Stimulated activated CD4-positive, alpha-beta T cell treated with anti-CD3 and anti-CD28 coated beads, Interleukin-2, amount 100 ng/mL, for 48 hours (primary cell): ENCODE measurements around the gene C1orf116.

Experiments
- DNase-seq, 2 donors: peaks; one replicate each; pipeline ENCODE4 v3.0.0-alpha.2; 2020

The C1orf116 gene

DNA sequence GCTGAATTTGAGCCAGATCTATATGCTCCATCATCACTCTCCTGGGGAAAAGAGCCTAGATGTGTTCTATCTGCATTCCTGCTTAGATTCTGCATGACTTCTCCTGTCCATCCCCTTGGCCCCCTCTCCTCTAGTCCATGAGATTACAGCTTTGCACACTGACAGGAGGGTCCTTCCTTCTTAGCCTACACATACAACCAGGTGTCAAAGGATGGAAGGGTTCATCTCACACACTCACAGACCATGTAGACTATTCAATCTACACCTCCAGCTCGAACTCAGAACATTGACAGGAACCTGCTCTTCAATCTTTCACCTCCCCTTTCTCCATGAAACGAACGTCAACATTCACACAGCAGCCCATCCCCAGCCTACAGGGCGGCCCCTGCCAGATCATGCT is 13.8 kb downstream of the C1orf116 start:
- no peak for DNase-seq

DNA sequence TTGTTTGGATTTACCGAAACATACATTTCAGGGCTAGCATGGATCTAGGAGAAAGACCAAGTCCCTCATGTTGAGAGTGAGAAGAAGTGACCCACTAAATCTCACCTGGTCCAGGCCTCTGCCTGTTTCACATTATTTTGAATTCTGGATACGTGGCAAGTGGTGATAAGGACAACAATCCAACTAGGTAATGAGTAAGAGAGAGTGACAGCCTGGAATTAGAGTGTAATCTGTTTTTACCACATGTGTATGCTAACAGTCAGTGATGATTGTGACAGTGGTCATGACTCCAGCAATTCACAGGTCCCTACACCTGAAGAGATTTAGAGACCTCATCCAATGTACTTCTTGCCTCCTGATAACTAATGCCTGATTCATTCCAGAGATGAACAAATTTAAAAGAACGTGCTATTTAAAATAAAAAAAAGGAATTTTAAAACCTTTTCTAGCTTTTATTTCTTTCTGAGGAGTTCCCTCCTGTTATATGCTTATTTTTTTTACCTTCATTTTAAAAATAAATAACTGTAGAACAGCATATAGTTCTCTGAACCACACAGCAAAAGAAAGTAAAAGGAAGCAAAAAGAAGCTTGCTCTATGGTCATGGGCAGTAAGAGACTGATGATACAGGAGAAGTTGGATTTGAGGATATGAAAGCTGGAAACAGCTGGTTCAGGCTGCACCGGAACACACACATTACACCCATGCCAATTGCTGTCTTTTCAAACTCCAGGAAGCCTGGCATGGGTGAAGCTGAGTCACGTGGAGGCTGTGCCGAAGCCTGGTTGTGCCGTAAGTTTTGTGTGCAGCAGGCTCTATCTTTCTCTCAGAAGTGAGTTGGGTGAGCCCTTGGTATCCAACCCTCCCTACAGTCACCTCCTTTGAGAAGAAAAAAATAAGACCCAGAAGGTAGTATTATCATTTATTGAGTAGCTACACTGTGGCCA is 14.7 kb downstream of the C1orf116 start:
- DNase-seq, result no peak

- no peak for DNase-seq
Observed at GRCh38 chr1:207015791-207016190, 16.8 kb downstream of the C1orf116 start.

DNA sequence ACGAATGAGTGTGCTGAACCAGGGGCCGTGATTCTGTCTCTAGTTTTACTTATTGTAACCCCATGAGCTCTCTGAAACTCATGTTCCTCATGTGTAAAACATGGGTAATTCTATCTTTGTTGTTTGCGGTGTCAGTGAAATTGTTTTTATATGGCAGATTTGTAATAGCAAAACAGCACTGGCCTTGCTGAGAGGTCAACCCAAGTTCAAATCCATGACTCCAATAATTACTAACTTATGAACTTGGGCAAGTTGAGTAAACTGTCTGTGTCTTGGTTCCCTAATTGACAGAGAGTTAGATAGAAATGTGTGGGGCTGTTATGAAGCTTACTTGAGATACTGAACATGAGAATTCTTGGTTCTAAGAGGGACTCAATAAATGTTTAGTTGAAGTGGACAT is 17.8 kb downstream of the C1orf116 start:
- no peak for DNase-seq

- DNase-seq, result no peak
Observed at GRCh38 chr1:207013321-207014085, 19.1 kb downstream of the C1orf116 start.

- no peak for DNase-seq
Observed at GRCh38 chr1:207010726-207011125, 21.8 kb downstream of the C1orf116 start.

DNA sequence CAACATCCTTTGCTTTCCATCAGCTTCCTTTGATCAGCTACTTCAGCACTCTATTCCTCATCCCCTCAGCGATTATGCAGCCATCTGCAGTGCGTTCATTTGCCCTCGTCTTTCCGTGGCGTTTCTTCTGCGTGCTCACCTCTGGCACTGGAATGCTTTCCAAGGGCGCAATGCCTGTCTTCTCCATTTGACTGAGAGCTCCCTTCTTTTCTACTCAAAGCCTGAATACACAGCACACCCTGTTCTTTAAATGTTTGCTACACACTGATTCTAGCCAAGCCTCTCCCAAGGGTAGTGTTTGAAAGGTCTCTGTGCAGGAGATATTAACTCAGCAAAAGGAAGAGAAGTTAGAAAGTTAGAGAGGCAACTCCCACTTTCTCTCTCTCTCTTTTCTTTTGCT is 22.6 kb downstream of the C1orf116 start:
- DNase-seq, result no peak

DNA sequence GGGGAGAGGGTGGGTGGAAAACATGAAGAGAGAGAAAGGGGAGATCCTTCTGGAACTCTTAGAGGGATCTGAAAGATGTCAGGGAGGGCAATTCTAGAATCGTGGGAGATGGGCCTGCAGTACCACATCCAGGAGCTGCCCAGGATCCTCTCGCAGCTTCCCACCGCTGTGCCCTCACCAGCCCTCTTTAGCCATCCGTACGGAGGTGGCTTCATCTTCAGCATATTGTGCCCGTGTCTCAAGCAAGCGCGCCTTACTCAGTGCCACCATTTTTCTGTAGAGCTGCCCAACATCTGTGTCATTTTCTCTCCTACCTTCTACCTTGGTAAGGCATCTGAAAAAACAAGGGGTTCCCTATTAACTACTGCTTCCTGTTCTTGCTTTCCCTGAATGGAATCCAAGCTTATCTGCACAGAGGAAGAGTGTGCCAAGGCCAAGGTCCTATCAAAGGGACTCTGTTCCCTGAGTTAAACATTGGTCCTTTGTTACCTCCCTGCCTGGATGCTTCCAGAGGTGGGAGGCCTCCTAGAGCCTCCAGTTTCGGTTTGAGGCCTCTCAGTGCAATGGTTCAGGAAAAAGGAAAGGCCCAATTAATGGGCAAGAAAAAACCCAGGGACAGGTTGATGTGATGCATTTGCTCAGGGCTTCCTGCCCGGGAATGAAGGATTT is 23.2 kb downstream of the C1orf116 start:
- DNase-seq, result no peak

DNA sequence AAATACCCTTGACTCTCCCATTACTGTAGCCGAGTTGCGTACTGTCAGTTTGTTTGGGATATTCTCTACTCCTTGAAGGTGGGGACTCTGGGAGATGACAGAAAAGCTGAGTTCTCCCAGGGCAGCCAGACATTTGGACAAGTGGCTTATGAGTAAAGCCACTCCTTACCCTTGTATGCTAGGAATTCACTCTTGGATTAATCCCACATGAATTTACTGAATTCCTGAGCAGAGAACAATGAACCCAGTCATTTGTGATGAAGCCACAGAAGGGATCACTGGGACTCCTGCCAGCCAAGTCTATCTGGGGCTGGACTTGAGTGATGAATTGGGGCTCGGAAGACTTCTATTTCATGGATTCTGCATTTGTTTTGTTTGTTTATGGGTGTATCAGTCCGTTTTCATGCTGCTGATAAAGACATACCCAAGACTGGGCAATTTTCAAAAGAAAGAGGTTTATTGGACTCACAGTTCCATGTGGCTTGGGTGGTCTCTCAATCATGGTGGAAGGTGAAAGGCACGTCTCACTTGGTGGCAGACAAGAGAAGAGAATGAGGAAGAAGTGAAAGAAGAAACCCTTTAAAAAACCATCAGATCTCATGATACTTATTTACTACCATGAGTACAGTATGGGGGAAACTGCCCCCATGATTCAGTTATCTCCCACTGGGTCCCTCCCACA is 25.1 kb downstream of the C1orf116 start:
- DNase-seq, result no peak

GRCh38 chr1:207006914-207007313 is 25.6 kb downstream of the C1orf116 start:
- no peak for DNase-seq

DNA sequence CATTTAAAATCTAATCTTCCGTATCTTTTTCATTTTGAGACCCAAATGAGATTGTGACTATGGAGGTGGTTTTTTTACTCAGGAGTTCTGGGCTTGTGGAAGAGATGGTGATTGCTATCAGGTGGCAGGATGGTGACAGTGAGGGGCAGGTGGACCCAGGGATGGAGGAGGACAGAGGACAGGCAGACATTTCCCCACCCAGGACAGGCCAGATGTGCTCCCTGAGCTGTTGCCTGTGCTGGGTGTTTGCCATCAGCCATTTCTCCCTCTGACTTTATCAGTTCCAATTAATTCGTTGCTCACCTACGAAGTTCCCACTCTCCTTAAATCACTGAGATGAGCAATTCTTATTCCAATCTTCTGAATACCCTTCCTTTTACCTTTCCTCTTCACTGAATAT is 26.5 kb downstream of the C1orf116 start:
- no peak for DNase-seq

DNA sequence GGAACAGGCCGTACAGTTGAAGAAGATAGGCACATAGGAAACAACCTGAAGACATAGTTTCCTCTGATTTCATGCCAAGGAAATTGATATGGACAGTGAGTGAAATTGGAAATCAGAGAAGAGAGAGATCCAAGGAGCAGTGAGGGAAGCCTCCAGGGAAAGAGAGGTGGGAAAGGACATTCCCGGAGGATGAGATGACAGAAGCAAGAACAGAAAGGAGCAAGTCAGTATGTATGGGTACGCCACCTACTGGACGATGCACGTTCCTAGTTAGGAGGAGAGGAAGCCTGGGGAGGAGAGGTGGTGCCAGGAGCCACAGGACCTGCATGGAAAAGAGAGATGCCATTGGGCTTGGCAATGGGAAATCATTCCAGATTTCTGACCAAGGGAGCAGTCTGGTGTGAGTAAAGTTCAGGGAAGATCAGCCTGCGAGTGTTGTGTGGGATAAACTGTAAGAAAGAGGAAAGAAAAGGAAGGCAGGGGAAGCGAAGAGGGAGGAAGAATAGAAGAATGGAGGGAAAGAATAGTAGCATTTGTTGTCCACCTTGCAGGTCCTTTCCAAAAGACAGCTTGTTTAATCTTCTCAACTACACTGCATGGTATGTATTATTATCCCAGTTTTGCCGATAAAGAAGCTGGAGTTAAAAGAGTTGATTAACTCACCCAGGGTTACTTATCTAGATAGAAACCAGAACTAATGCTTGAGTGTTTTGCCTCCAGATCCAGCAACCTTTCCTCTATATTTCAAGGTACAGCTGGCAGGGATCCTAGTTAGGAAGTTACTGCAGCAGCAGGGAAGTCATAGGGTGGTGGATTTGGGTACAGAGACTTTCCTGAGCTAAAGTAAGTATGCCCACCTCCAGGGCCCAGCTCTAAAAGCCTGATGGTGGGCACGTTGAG is 27.4 kb downstream of the C1orf116 start:
- peak; percentile 22 to 40 for DNase-seq

- no peak for DNase-seq
Observed at GRCh38 chr1:207003210-207003609, 29.3 kb downstream of the C1orf116 start.

DNA sequence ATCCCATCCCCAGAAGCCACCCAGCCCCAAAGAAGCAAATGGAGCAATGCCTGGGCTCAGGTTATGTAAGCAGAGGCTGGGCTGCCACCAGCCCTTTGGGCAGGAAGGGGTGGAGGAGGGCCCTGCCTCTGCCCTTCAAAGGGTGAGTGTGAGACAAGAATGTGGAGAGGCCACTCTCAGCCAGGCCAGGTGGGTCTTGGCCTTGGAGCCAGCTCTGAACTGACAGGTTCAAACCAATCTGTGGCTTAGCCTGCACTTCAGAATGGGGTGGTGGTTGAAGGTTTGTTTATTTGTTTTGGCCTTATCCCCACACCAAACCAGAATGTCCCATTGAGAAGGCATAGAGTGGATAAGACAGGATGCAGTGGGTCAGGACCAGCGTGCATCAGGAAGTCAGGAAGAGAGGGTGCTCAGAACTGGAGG is 29.8 kb downstream of the C1orf116 start:
- no peak for DNase-seq

- no peak for DNase-seq
Observed at GRCh38 chr1:207001492-207002245, 30.9 kb downstream of the C1orf116 start.

DNA sequence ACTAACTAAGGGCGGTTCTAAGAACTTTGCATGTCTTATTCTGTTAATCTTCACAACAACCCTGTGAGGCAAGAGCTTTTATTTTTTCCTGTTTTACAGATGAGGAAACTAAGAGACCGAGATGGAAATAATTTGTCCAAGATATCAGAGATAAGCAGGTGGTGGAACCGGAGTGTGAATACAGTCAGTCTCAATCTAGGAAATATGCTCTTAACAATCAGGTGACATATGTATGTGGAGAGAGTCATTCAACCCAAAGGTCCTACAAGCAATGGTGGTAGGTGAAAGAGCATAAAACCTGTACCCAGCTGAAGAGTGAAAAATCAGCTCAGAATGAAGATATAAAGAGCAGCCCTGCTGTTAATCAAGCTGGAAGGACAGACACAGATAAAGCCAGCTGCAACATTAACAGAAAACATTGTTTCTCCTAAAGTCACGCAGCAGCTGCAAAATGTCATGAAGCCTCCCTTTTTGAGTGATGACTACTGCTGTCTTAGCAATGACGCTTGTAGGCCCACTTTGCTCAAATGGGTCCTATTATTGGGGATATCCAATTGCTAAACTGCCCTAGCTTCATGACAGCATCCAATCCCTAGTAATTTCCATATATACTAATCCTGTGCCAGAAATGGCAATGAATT is 31.8 kb downstream of the C1orf116 start:
- DNase-seq, result no peak

- DNase-seq, result no peak
Observed at GRCh38 chr1:206998816-206999215, 33.7 kb downstream of the C1orf116 start.

GRCh38 chr1:206992790-206993189 is 39.8 kb downstream of the C1orf116 start:
- no peak for DNase-seq

GRCh38 chr1:206987873-206988272 is 44.7 kb downstream of the C1orf116 start:
- DNase-seq, result no peak

GRCh38 chr1:206986885-206987284 is 45.7 kb downstream of the C1orf116 start:
- DNase-seq, result no peak
